Activated naive CD8-positive, alpha-beta T cell treated with anti-CD3 and anti-CD28 coated beads, Interleukin-2, amount 10 ng/mL, durations not matched to agents 7 days and 5 days (primary cell): ENCODE results near the gene MTHFD1L. TPM values are rescaled to one million over a fixed set of nuclear protein-coding genes. Genes with fewer than 3 reads are reported as not detected.

Experiments used
- ATAC-seq: fragments of 150-1000 bp; cut with Tn5 transposase; one replicate; pipeline ENCODE4 v1.10.0; 2021; ENCODE audit warnings: low read depth, moderate library complexity
- POLR2A ChIA-PET: fragments of 350-600 bp; sonication (Branson Sonifier 250); formaldehyde crosslinking; loops from one replicate; lab custom pipeline; 2021; ENCODE audit warnings: antibody characterized with exemption; lab: Charles Lee
- DNase-seq: peaks from one replicate; pipeline ENCODE4 v3.0.0; 2021
- H3K27ac Mint-ChIP-seq: one replicate; pipeline ENCODE4 v1.8.0; 2022; ENCODE audit warnings: mild to moderate bottlenecking, mixed read lengths
- H3K27me3 Mint-ChIP-seq: one replicate; pipeline ENCODE4 v1.8.0; 2022; ENCODE audit warnings: mild to moderate bottlenecking, moderate library complexity, mixed read lengths
- H3K36me3 Mint-ChIP-seq: one replicate; pipeline ENCODE4 v1.8.0; 2021; ENCODE audit warnings: mild to moderate bottlenecking, mixed read lengths
- H3K4me1 Mint-ChIP-seq: one replicate; pipeline ENCODE4 v1.8.0; 2021; ENCODE audit warnings: mixed read lengths
- H3K4me3 Mint-ChIP-seq: one replicate; pipeline ENCODE4 v1.8.0; 2022; ENCODE audit warnings: mild to moderate bottlenecking, moderate library complexity, mixed read lengths
- H3K9me3 Mint-ChIP-seq: one replicate; pipeline ENCODE4 v1.8.0; 2021; ENCODE audit warnings: mixed read lengths
- total RNA-seq, 2 experiments: library from RNA; stranded (reverse); gene quantifications; one replicate each; pipeline ENCODE4 v1.2.3, GENCODE V29; 2021

Gene MTHFD1L
- total RNA-seq, 2 experiments from 2014 or later = 33.9 to 35.2 TPM

GRCh38 chr6:150937132-150937906 lies 71.8 kb downstream of the MTHFD1L start:
- no peak for DNase-seq
- Mint-ChIP-seq H3K9me3 (no peaks in the 10 kb centered on the region), H3K27me3 (no peaks in the 10 kb centered on the region), H3K27ac (no peak overlapping the region), H3K36me3 (peaks cover 28% of the 10 kb centered on the region), H3K4me1 (no peaks in the 10 kb centered on the region), H3K4me3 (no peak overlapping the region)
- no peak for ATAC-seq
- POLR2A ChIA-PET = no interaction called here

- DNase-seq (no peak), ATAC-seq (no peak)
- peaks cover 22% of the 10 kb centered on the region for H3K36me3 Mint-ChIP-seq
- H3K27me3 Mint-ChIP-seq = no peaks in the 10 kb centered on the region
- no peak overlapping the region for H3K4me3 Mint-ChIP-seq
- no peak overlapping the region for H3K27ac Mint-ChIP-seq
- POLR2A ChIA-PET = interaction anchor here (0.6 kb wide), 1 partner anchor 446 kb away, joined by 4 read pairs; no protein-coding TSS in a partner anchor
- no peaks in the 10 kb centered on the region for H3K9me3 Mint-ChIP-seq
- H3K4me1 Mint-ChIP-seq = no peaks in the 10 kb centered on the region
Measured at GRCh38 chr6:150939399-150939798, 73.9 kb downstream of the MTHFD1L start.

GRCh38 chr6:150940941-150941340 lies 75.4 kb downstream of the MTHFD1L start:
- Mint-ChIP-seq H3K4me3 (no peak overlapping the region), H3K27ac (no peak overlapping the region), H3K9me3 (no peaks in the 10 kb centered on the region), H3K4me1 (no peaks in the 10 kb centered on the region), H3K27me3 (no peaks in the 10 kb centered on the region), H3K36me3 (peaks cover 23% of the 10 kb centered on the region)
- ATAC-seq (no peak), DNase-seq (no peak)
- POLR2A ChIA-PET = no interaction called here

- H3K27me3 Mint-ChIP-seq = no peaks in the 10 kb centered on the region
- H3K36me3 Mint-ChIP-seq = peaks cover 39% of the 10 kb centered on the region
- H3K9me3 Mint-ChIP-seq = no peaks in the 10 kb centered on the region
- no peak for ATAC-seq
- H3K4me1 Mint-ChIP-seq = no peaks in the 10 kb centered on the region
- peak overlapping the region; percentile 36 for H3K27ac Mint-ChIP-seq
- POLR2A ChIA-PET = interaction anchor here (0.5 kb wide), 1 partner anchor 43 kb away, joined by 3 read pairs; no protein-coding TSS in a partner anchor
- H3K4me3 Mint-ChIP-seq = no peak overlapping the region
- no peak for DNase-seq
Measured at GRCh38 chr6:150949526-150949925, 84.0 kb downstream of the MTHFD1L start.

- no peaks in the 10 kb centered on the region for H3K9me3 Mint-ChIP-seq
- POLR2A ChIA-PET = no interaction called here
- H3K36me3 Mint-ChIP-seq = peaks cover 54% of the 10 kb centered on the region
- H3K4me3 Mint-ChIP-seq = no peak overlapping the region
- H3K4me1 Mint-ChIP-seq = no peaks in the 10 kb centered on the region
- ATAC-seq = no peak
- no peaks in the 10 kb centered on the region for H3K27me3 Mint-ChIP-seq
- no peak overlapping the region for H3K27ac Mint-ChIP-seq
- no peak for DNase-seq
Measured at GRCh38 chr6:150953851-150954250, 88.3 kb downstream of the MTHFD1L start.

GRCh38 chr6:150959166-150959565 lies 93.7 kb downstream of the MTHFD1L start:
- no peak for ATAC-seq
- POLR2A ChIA-PET = no interaction called here

GRCh38 chr6:150962436-150962835 lies 96.9 kb downstream of the MTHFD1L start:
- Mint-ChIP-seq H3K4me1 (no peaks in the 10 kb centered on the region), H3K27ac (no peak overlapping the region), H3K4me3 (no peak overlapping the region), H3K36me3 (peaks cover 24% of the 10 kb centered on the region), H3K9me3 (no peaks in the 10 kb centered on the region), H3K27me3 (no peaks in the 10 kb centered on the region)
- POLR2A ChIA-PET = no interaction called here
- DNase-seq = no peak
- no peak for ATAC-seq

More at GRCh38 chr6:150959166-150959565, 93.7 kb downstream of the MTHFD1L start:
- no peaks in the 10 kb centered on the region for H3K9me3 Mint-ChIP-seq
- H3K4me1 Mint-ChIP-seq = no peaks in the 10 kb centered on the region
- no peak for DNase-seq
- no peak overlapping the region for H3K27ac Mint-ChIP-seq
- no peak overlapping the region for H3K4me3 Mint-ChIP-seq
- H3K27me3 Mint-ChIP-seq = no peaks in the 10 kb centered on the region
- peaks cover 26% of the 10 kb centered on the region for H3K36me3 Mint-ChIP-seq

GRCh38 chr6:150964765-150965164 lies 99.3 kb downstream of the MTHFD1L start:
- no peak overlapping the region for H3K4me3 Mint-ChIP-seq
- POLR2A ChIA-PET = no interaction called here
- H3K4me1 Mint-ChIP-seq = no peaks in the 10 kb centered on the region
- peaks cover 24% of the 10 kb centered on the region for H3K36me3 Mint-ChIP-seq
- DNase-seq (no peak), ATAC-seq (no peak)
- H3K9me3 Mint-ChIP-seq = no peaks in the 10 kb centered on the region
- no peaks in the 10 kb centered on the region for H3K27me3 Mint-ChIP-seq
- no peak overlapping the region for H3K27ac Mint-ChIP-seq

GRCh38 chr6:150966786-150967185 lies 101.3 kb downstream of the MTHFD1L start:
- Mint-ChIP-seq H3K9me3 (no peaks in the 10 kb centered on the region), H3K27ac (peak overlapping the region; percentile 19), H3K4me3 (no peak overlapping the region), H3K4me1 (no peaks in the 10 kb centered on the region), H3K36me3 (peaks cover 25% of the 10 kb centered on the region), H3K27me3 (no peaks in the 10 kb centered on the region)
- POLR2A ChIA-PET = no interaction called here
- DNase-seq (no peak), ATAC-seq (no peak)

GRCh38 chr6:150967381-150967780 lies 101.9 kb downstream of the MTHFD1L start:
- peak overlapping the region; percentile 10 for H3K27ac Mint-ChIP-seq
- H3K4me3 Mint-ChIP-seq = no peak overlapping the region
- no peak for DNase-seq
- no peaks in the 10 kb centered on the region for H3K27me3 Mint-ChIP-seq
- no peaks in the 10 kb centered on the region for H3K4me1 Mint-ChIP-seq
- peaks cover 26% of the 10 kb centered on the region for H3K36me3 Mint-ChIP-seq
- H3K9me3 Mint-ChIP-seq = no peaks in the 10 kb centered on the region
- POLR2A ChIA-PET = no interaction called here
- ATAC-seq = no peak

- POLR2A ChIA-PET = no interaction called here
- no peak overlapping the region for H3K27ac Mint-ChIP-seq
- peaks cover 29% of the 10 kb centered on the region for H3K36me3 Mint-ChIP-seq
- no peaks in the 10 kb centered on the region for H3K9me3 Mint-ChIP-seq
- no peaks in the 10 kb centered on the region for H3K4me1 Mint-ChIP-seq
- ATAC-seq (no peak), DNase-seq (no peak)
- H3K4me3 Mint-ChIP-seq = no peak overlapping the region
- no peaks in the 10 kb centered on the region for H3K27me3 Mint-ChIP-seq
Measured at GRCh38 chr6:150967910-150968309, 102.4 kb downstream of the MTHFD1L start.

GRCh38 chr6:150969901-150970300 lies 104.4 kb downstream of the MTHFD1L start:
- H3K27me3 Mint-ChIP-seq = no peaks in the 10 kb centered on the region
- H3K36me3 Mint-ChIP-seq = peaks cover 32% of the 10 kb centered on the region
- no peak overlapping the region for H3K4me3 Mint-ChIP-seq
- DNase-seq (no peak), ATAC-seq (no peak)
- no peak overlapping the region for H3K27ac Mint-ChIP-seq
- POLR2A ChIA-PET = no interaction called here
- no peaks in the 10 kb centered on the region for H3K9me3 Mint-ChIP-seq
- no peaks in the 10 kb centered on the region for H3K4me1 Mint-ChIP-seq

- DNase-seq (no peak), ATAC-seq (no peak)
- Mint-ChIP-seq H3K27me3 (no peaks in the 10 kb centered on the region), H3K27ac (no peak overlapping the region), H3K4me3 (no peak overlapping the region), H3K36me3 (peaks cover 29% of the 10 kb centered on the region), H3K9me3 (no peaks in the 10 kb centered on the region), H3K4me1 (no peaks in the 10 kb centered on the region)
- POLR2A ChIA-PET = no interaction called here
Measured at GRCh38 chr6:150971219-150971618, 105.7 kb downstream of the MTHFD1L start.

- POLR2A ChIA-PET = no interaction called here
- Mint-ChIP-seq H3K27ac (no peak overlapping the region), H3K27me3 (no peaks in the 10 kb centered on the region), H3K4me1 (no peaks in the 10 kb centered on the region), H3K4me3 (no peak overlapping the region), H3K9me3 (no peaks in the 10 kb centered on the region), H3K36me3 (peaks cover 25% of the 10 kb centered on the region)
- ATAC-seq (no peak), DNase-seq (no peak)
Measured at GRCh38 chr6:150975136-150975535, 109.6 kb downstream of the MTHFD1L start.
